Measurements from ENCODE around the gene MROH8.
A peak's percentile ranks its signal among the peaks of the same experiment; 100 is the strongest.

The MROH8 gene

GRCh38 chr20:37178839-37179682 lies at the start of gene MROH8, which contains the start of gene RPN2:
Gene MROH8 (minus strand): TSS chr20:37179548.
Gene RPN2 (plus strand): TSS chr20:37179330. CDS start chr20:37179357, 27 bp downstream.
- DNase-seq (ENCODE audit: low spot score): peak; percentile 99

- no peak for DNase-seq (ENCODE audit: low spot score)
Observed at GRCh38 chr20:37228656-37229055, 49.3 kb upstream of the MROH8 start.

GRCh38 chr20:37228082-37228481 lies 48.7 kb upstream of the MROH8 start:
- no peak for DNase-seq (ENCODE audit: low spot score)

GRCh38 chr20:37226889-37227288 lies 47.5 kb upstream of the MROH8 start:
- DNase-seq (ENCODE audit: low spot score): no peak

- DNase-seq (ENCODE audit: low spot score): no peak
Observed at GRCh38 chr20:37225146-37225545, 45.8 kb upstream of the MROH8 start.

- DNase-seq (ENCODE audit: low spot score): no peak
Observed at GRCh38 chr20:37223053-37223452, 43.7 kb upstream of the MROH8 start.

- no peak for DNase-seq (ENCODE audit: low spot score)
Observed at GRCh38 chr20:37222086-37222485, 42.7 kb upstream of the MROH8 start.

GRCh38 chr20:37220731-37221130 lies 41.4 kb upstream of the MROH8 start:
- no peak for DNase-seq (ENCODE audit: low spot score)

GRCh38 chr20:37219751-37220668 lies 40.7 kb upstream of the MROH8 start:
- DNase-seq (ENCODE audit: low spot score): no peak

GRCh38 chr20:37218976-37219375 lies 39.6 kb upstream of the MROH8 start:
- no peak for DNase-seq (ENCODE audit: low spot score)

- DNase-seq (ENCODE audit: low spot score): no peak
Observed at GRCh38 chr20:37218441-37218840, 39.1 kb upstream of the MROH8 start.

GRCh38 chr20:37209661-37210314 lies 30.4 kb upstream of the MROH8 start:
- no peak for DNase-seq (ENCODE audit: low spot score)

- no peak for DNase-seq (ENCODE audit: low spot score)
Observed at GRCh38 chr20:37209193-37209592, 29.8 kb upstream of the MROH8 start.

GRCh38 chr20:37207171-37207570 lies 27.8 kb upstream of the MROH8 start:
- DNase-seq (ENCODE audit: low spot score): no peak

- DNase-seq (ENCODE audit: low spot score): no peak
Observed at GRCh38 chr20:37205794-37206193, 26.4 kb upstream of the MROH8 start.

- no peak for DNase-seq (ENCODE audit: low spot score)
Observed at GRCh38 chr20:37205130-37205529, 25.8 kb upstream of the MROH8 start.

- no peak for DNase-seq (ENCODE audit: low spot score)
Observed at GRCh38 chr20:37204056-37204455, 24.7 kb upstream of the MROH8 start.

- peak; percentile 63 for DNase-seq (ENCODE audit: low spot score)
Observed at GRCh38 chr20:37202267-37202943, 23.1 kb upstream of the MROH8 start.

- DNase-seq (ENCODE audit: low spot score): no peak
Observed at GRCh38 chr20:37201827-37202162, 22.4 kb upstream of the MROH8 start.

- DNase-seq (ENCODE audit: low spot score): no peak
Observed at GRCh38 chr20:37200926-37201826, 21.8 kb upstream of the MROH8 start.

GRCh38 chr20:37200376-37200775 lies 21.0 kb upstream of the MROH8 start:
- no peak for DNase-seq (ENCODE audit: low spot score)
